ENCODE results near the gene MCM3AP. TPM values are rescaled to one million over a fixed set of nuclear protein-coding genes. Genes with fewer than 3 reads are reported as not detected.

MCM3AP gene
- total RNA-seq, 1 donor from 2014 or later = 92.2 TPM

DNA sequence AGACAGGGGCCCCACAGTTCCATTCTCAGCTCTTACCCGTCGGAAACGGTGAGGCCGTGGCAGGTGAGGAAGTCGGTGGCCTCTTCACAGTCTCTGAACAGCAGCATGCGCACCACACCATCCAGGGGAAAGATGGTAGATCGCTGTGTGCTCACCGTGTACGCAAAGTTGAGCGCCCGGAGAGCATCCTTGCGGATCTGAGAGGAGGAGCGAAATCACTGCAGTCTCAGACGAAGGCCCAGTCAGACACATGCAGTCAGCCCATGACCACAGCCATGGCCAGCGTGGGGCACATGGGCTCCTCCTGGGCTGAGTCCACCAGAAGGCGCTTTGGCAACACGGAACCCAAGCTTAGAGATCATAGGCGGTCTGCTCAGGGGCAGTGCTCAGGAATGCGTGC lies 18.5 kb downstream of the MCM3AP start:
- Histone ChIP-seq H3K4me3 (no peak overlapping the region), H3K27ac (no peak overlapping the region), H3K4me1 (no peaks in the 10 kb centered on the region), H3K36me3 (peaks cover 95% of the 10 kb centered on the region), H3K9me3 (no peaks in the 10 kb centered on the region), H3K27me3 (no peaks in the 10 kb centered on the region)
- DNase-seq (no peak), ATAC-seq (no peak)
- TF ChIP-seq, protein P1, sequence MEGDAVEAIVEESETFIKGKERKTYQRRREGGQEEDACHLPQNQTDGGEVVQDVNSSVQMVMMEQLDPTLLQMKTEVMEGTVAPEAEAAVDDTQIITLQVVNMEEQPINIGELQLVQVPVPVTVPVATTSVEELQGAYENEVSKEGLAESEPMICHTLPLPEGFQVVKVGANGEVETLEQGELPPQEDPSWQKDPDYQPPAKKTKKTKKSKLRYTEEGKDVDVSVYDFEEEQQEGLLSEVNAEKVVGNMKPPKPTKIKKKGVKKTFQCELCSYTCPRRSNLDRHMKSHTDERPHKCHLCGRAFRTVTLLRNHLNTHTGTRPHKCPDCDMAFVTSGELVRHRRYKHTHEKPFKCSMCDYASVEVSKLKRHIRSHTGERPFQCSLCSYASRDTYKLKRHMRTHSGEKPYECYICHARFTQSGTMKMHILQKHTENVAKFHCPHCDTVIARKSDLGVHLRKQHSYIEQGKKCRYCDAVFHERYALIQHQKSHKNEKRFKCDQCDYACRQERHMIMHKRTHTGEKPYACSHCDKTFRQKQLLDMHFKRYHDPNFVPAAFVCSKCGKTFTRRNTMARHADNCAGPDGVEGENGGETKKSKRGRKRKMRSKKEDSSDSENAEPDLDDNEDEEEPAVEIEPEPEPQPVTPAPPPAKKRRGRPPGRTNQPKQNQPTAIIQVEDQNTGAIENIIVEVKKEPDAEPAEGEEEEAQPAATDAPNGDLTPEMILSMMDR (IDR thresholded peaks at IDR 0.05) = no peak
- intact Hi-C loops (cut with DNase I) = no loop called here

DNA sequence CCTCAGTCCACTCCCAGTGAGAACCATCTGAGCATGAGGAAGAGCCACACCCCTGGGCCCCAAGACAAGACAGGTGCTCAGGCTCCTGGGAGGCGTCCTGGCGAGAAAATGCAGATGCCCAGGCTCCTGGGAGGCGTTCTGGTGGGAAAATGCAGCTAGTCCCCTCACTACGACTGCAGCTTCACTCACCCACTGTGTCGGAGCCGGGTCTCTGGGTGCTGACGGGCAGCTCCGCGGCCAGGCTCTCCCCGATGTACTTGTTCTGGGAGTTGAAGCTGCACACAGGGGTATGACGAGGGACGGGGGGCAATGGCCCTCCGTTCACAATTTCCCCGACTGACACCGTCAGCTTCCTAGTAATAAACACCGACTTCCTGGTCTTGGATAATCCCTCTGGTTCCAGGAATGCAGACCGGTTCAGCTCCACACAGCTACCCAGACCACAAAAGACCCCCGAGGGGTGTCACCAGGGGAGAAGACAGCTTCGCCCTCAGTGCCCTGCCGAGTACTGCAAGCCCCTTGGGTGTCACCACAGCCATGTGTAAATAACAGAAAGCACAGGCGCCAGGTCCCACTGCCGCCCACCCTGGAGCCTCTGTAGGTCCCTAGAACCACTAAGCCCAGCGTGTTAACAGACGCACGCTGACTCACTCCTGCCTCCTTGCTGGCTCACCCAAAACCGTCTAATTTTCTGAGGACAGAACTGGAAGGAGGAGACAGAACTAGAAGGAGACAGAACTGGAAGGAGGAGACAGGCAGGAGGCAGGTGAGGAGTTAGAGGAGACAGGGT lies 19.5 kb downstream of the MCM3AP start:
- Histone ChIP-seq H3K27ac (no peak overlapping the region), H3K4me3 (no peak overlapping the region), H3K4me1 (no peaks in the 10 kb centered on the region), H3K36me3 (peaks cover 94% of the 10 kb centered on the region), H3K9me3 (no peaks in the 10 kb centered on the region), H3K27me3 (no peaks in the 10 kb centered on the region)
- ATAC-seq = no peak
- TF ChIP-seq, protein P1 (IDR thresholded peaks at IDR 0.05) = no peak
- intact Hi-C loops (cut with DNase I) = no loop called here
- no peak for DNase-seq

DNA sequence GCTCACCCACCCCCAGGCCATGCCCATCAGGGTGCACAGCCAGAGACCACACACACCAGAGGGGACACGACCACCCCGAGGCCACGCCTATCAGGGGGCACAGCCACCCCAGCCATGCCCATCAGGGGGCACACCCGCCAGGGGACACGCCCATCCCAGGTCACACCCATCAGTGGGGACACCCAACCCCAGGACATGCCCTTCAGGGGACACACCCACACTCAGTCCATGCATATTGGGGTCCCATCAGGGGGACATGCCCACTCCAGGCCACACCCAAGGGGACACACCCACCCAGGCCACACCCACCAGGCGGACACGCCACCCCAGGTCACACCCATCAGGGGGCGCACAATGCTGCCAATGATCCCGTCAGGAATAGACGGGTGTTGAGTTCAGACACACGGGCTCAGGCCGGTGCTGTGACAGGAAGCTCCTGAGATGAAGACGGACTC lies 20.7 kb downstream of the MCM3AP start:
- H3K27me3 ChIP-seq = no peaks in the 10 kb centered on the region
- ATAC-seq (peak; percentile 38), DNase-seq (no peak)
- H3K9me3 ChIP-seq = no peaks in the 10 kb centered on the region
- peaks cover 94% of the 10 kb centered on the region for H3K36me3 ChIP-seq
- H3K27ac ChIP-seq = no peak overlapping the region
- intact Hi-C loops (cut with DNase I) = no loop called here
- H3K4me1 ChIP-seq = no peaks in the 10 kb centered on the region
- TF ChIP-seq, protein P1 (IDR thresholded peaks at IDR 0.05) = no peak
- no peak overlapping the region for H3K4me3 ChIP-seq

DNA sequence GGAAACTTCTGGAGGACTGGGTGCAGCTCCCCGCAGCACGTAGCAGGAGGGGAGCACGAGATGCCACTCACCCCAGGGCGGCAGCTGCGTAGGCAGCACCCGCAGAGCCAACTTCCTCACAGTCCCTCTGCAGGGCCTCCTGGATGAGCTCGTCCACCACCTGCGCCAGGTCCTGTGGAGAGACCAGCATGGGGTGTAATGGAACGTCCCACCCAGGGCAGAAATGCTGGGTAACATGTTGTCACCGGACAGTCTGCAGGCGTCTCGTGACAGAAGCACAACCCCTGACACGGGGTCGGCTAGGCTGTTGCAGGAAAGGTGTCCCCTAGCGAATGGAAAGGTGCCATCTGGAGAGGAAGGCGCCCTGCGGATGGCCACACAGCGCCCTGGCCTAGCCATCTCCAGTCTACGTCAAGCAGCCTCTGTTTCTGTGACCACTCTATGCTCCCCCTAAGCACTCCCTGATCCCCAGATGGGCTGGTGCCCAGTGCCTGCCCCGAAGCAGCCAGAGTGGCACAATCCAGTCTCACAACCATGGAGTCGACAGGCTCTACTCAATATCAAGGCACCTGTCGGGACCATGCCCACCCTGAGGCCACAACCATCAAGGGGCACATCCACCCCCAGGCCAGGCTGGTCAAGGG lies 21.2 kb downstream of the MCM3AP start:
- no peaks in the 10 kb centered on the region for H3K9me3 ChIP-seq
- no peak overlapping the region for H3K27ac ChIP-seq
- H3K36me3 ChIP-seq = peaks cover 94% of the 10 kb centered on the region
- no peaks in the 10 kb centered on the region for H3K4me1 ChIP-seq
- no peak overlapping the region for H3K4me3 ChIP-seq
- peak; percentile 6 for ATAC-seq
- no peaks in the 10 kb centered on the region for H3K27me3 ChIP-seq
- TF ChIP-seq, protein P1 (IDR thresholded peaks at IDR 0.05) = no peak
- intact Hi-C loops (cut with DNase I) = no loop called here
- DNase-seq = no peak

DNA sequence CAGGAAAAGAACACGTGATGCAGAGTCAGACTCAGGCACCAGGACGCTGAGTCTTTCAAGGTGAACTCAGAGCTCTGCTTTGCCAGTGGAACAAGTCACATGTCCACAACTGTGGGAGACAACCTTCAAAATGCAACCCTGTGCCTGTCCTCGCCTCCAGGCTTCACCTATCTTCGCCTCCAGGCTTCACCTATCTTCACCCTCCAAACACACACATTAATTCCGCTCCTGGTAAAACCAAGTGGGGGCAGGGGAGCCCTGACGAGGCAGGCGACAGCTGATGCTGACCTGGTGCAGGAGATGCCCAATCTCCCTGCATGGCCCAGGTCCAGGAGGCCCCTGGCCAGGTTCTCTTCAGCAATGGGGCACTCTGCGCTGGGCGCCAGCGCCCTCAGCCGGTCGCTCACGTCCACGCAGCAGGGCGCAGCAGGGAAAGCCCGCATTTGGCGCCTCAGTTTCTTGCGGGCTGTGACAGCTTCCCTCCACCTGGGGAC lies 28.9 kb downstream of the MCM3AP start:
- no peaks in the 10 kb centered on the region for H3K4me1 ChIP-seq
- peaks cover 100% of the 10 kb centered on the region for H3K36me3 ChIP-seq
- no peak overlapping the region for H3K4me3 ChIP-seq
- TF ChIP-seq, protein P1 (IDR thresholded peaks at IDR 0.05) = no peak
- DNase-seq = peak; percentile 48
- no peak overlapping the region for H3K27ac ChIP-seq
- intact Hi-C loops (cut with DNase I) = no loop called here
- no peaks in the 10 kb centered on the region for H3K9me3 ChIP-seq
- no peaks in the 10 kb centered on the region for H3K27me3 ChIP-seq
- no peak for ATAC-seq

All from upper lobe of right lung (tissue), 1 donor.